Suppressor macrophage treated with lipopolysaccharide for 4 hours (primary cell): ENCODE results near the gene KIF19.

Source experiments
- DNase-seq: peaks from one replicate; pipeline ENCODE4 v3.0.0-alpha.2; 2020

KIF19 gene

GRCh38 chr17:74307984-74308773 is 17.8 kb upstream of the KIF19 start:
- no peak for DNase-seq

GRCh38 chr17:74309902-74310301 is 16.1 kb upstream of the KIF19 start:
- DNase-seq, result no peak

GRCh38 chr17:74314877-74315276 is 11.1 kb upstream of the KIF19 start:
- DNase-seq, result no peak

GRCh38 chr17:74316220-74316619 is 9.8 kb upstream of the KIF19 start:
- DNase-seq, result no peak

GRCh38 chr17:74317071-74317470 is 9.0 kb upstream of the KIF19 start:
- no peak for DNase-seq

GRCh38 chr17:74318391-74318790 is 7.6 kb upstream of the KIF19 start:
- no peak for DNase-seq

- DNase-seq, result peak; percentile 14
Measured at GRCh38 chr17:74324521-74324920, 1.5 kb upstream of the KIF19 start.

- DNase-seq, result no peak
Measured at GRCh38 chr17:74325376-74325742, 667 bp upstream of the KIF19 start.

GRCh38 chr17:74326506-74326905 is 480 bp downstream of the KIF19 start:
- DNase-seq, result no peak

GRCh38 chr17:74328487-74328886 is 2.5 kb downstream of the KIF19 start:
- no peak for DNase-seq

- DNase-seq, result no peak
Measured at GRCh38 chr17:74329378-74329777, 3.4 kb downstream of the KIF19 start.

- no peak for DNase-seq
Measured at GRCh38 chr17:74330446-74330845, 4.4 kb downstream of the KIF19 start.

- DNase-seq, result no peak
Measured at GRCh38 chr17:74332017-74332650, 6.1 kb downstream of the KIF19 start.

- DNase-seq, result no peak
Measured at GRCh38 chr17:74332763-74333283, 6.8 kb downstream of the KIF19 start.

GRCh38 chr17:74334393-74335039 is 8.5 kb downstream of the KIF19 start:
- DNase-seq, result no peak

- no peak for DNase-seq
Measured at GRCh38 chr17:74335529-74336062, 9.6 kb downstream of the KIF19 start.

- no peak for DNase-seq
Measured at GRCh38 chr17:74336307-74336706, 10.3 kb downstream of the KIF19 start.

- no peak for DNase-seq
Measured at GRCh38 chr17:74337834-74338500, 11.9 kb downstream of the KIF19 start.

GRCh38 chr17:74339537-74340195 is 13.6 kb downstream of the KIF19 start:
- DNase-seq, result no peak

GRCh38 chr17:74340470-74341023 is 14.5 kb downstream of the KIF19 start:
- DNase-seq, result no peak

- DNase-seq, result no peak
Measured at GRCh38 chr17:74342224-74342623, 16.2 kb downstream of the KIF19 start.

- DNase-seq, result no peak
Measured at GRCh38 chr17:74343121-74343520, 17.1 kb downstream of the KIF19 start.
